GM12892 (cell line): Measurements from ENCODE around the gene DUS4L.

Experiments
- DNase-seq: peaks from one replicate; pipeline ENCODE4 v3.0.0; 2011; ENCODE audit not compliant: insufficient read length
- FAIRE-seq: peaks from 2 replicates; lab custom pipeline; 2011; peaks lifted over from hg19 to GRCh38; lab: Jason Lieb, UNC
- POLR2A ChIP-seq: IDR thresholded peaks from 2 replicates; pipeline ENCODE4 v1.6.1; 2011; ENCODE audit warnings: low read depth, low read length, control low read depth
- POLR2AphosphoS5 ChIP-seq: IDR thresholded peaks from 2 replicates; pipeline ENCODE4 v1.6.1; 2011; ENCODE audit warnings: low read depth, low read length, control low read depth
- TAF1 ChIP-seq: IDR thresholded peaks from 2 replicates; pipeline ENCODE4 v1.6.1; 2011; ENCODE audit warnings: low read depth, mild to moderate bottlenecking, control low read depth, low read length, borderline replicate concordance

The DUS4L gene

GRCh38 chr7:107582875-107583274 is 19.1 kb downstream of the DUS4L start:
- TF ChIP-seq TAF1 (no peak), POLR2AphosphoS5 (no peak), POLR2A (no peak)
- DNase-seq, result no peak
- FAIRE-seq, result no peak

GRCh38 chr7:107584716-107585115 is 20.9 kb downstream of the DUS4L start:
- TF ChIP-seq TAF1 (no peak), POLR2AphosphoS5 (no peak), POLR2A (no peak)
- FAIRE-seq, result no peak
- DNase-seq, result no peak

GRCh38 chr7:107588529-107589130 is 24.9 kb downstream of the DUS4L start:
- no peak for FAIRE-seq
- DNase-seq, result no peak
- TF ChIP-seq TAF1, result no peak
- TF ChIP-seq POLR2A, result no peak
- TF ChIP-seq POLR2AphosphoS5, result no peak

GRCh38 chr7:107591421-107591820 is 27.6 kb downstream of the DUS4L start:
- FAIRE-seq (no peak), DNase-seq (no peak)
- no peak for TF ChIP-seq POLR2AphosphoS5
- no peak for TF ChIP-seq POLR2A
- no peak for TF ChIP-seq TAF1

DNA sequence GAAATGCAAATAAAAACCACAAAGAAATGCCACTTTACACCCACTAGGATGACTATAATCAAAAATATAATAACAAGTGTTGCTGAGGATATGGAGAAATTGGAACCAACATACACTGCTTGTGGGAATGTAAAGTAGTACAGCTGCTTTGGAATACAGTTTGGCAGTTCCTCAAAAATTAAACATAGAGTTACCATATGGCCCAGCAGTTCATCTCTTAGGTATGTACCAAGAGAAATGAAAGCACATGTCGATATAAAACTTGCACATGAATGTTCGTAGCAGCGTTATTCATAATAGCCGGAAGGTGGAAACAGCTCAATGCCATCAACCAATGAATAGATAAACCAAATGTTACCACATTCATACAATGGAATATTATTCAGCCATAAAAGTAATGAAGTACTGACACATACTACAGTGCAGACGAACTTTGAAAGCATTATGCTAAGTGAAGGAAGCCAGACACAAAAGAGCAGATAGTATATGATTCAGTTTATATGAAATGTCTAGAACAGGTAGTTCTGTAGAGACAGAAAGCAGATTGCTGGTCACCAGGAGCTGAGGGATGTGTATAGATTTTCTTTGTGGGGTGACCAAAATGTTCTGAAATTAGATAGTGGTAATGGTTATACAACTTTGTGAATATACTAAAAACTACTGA is 28.7 kb downstream of the DUS4L start:
- FAIRE-seq (no peak), DNase-seq (no peak)
- TF ChIP-seq POLR2A (no peak), POLR2AphosphoS5 (no peak)

GRCh38 chr7:107593025-107593410 is 29.2 kb downstream of the DUS4L start:
- no peak for TF ChIP-seq POLR2A
- TF ChIP-seq POLR2AphosphoS5, result no peak
- TF ChIP-seq TAF1, result no peak
- no peak for FAIRE-seq
- no peak for DNase-seq

DNA sequence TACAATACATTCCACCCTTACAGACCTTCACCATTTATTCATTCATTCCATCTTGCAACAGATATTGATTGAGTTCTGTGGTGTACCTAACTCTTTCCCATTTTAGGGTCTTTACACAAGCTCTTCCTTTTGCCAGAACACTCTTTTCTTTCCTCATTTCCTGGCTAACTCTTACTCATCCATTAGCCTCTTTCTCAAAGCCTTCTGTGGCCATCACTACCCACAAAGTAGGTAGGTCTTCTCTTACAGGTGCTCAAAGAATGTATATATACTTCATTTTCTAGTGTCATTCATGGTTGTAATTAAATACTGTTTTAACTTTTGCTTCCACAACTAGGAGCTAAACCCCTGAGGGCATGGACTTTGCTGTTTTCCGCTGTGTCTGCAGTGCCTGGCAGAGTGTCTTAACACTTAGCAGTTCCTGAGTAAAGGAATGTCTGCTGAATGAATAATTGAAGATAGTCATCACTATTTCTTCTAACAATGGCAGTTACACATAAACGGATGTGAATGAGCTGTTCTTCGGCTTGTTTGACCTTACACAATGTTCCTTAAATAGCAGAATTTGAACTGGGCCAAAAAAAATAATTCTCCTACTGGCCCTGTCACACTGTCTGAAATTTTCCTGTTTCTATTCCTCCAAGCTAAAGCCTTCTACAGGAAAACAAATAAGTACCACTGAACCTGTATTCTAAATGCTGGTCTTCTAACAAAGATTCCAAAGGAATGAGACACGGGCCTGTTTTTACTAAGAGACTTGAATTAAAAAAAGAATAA is 31.4 kb downstream of the DUS4L start:
- FAIRE-seq, result no peak

GRCh38 chr7:107596881-107597581 is 33.3 kb downstream of the DUS4L start:
- no peak for FAIRE-seq
- DNase-seq, result no peak
- TF ChIP-seq POLR2A, result no peak
- no peak for TF ChIP-seq TAF1
- no peak for TF ChIP-seq POLR2AphosphoS5

More for the DNA sequence above, 31.4 kb downstream of the DUS4L start:
- no peak for DNase-seq
- TF ChIP-seq POLR2A (no peak), TAF1 (no peak), POLR2AphosphoS5 (no peak)

DNA sequence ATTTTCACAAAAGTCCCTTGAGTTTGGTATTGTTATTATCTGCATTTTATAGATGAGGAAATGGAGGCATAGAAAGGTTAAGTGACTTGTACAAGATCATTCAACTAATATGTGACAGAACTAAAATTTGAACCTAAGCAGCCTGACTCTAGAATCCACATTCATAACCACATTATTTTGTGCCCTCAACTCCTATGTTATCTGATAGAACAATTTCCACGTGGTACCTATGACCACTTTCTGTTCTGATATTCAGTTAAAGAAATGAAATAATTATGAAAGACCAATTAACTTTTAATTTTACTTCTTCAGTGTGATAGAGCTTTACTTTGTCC is 33.8 kb downstream of the DUS4L start:
- DNase-seq (no peak), FAIRE-seq (no peak)
- TF ChIP-seq POLR2A (no peak), POLR2AphosphoS5 (no peak), TAF1 (no peak)

- DNase-seq (no peak), FAIRE-seq (no peak)
- TF ChIP-seq POLR2AphosphoS5 (no peak), POLR2A (no peak), TAF1 (no peak)
Observed at GRCh38 chr7:107597953-107598352, 34.2 kb downstream of the DUS4L start.

DNA sequence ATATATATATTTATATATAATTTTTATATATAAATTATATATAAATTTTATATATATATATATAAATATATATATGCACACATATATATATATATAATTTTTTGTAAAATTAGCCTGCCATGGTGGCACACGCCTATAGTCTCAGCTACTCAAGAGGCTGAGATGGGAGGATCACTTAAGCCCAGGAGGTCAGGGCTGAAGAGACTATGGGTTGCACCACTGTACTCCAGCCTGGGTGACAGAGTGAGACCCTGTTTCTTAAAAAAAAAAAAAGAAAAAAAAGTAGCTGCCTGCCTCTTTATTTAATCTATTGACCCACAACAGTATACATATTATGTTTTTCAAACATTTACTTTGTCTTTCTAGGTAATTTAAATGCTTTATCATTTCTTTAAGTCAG is 35.5 kb downstream of the DUS4L start:
- no peak for DNase-seq
- TF ChIP-seq TAF1 (no peak), POLR2A (no peak), POLR2AphosphoS5 (no peak)
- no peak for FAIRE-seq

- no peak for TF ChIP-seq POLR2AphosphoS5
- no peak for TF ChIP-seq TAF1
- TF ChIP-seq POLR2A, result no peak
- DNase-seq (no peak), FAIRE-seq (no peak)
Observed at GRCh38 chr7:107600816-107601215, 37.0 kb downstream of the DUS4L start.
